B cell (primary cell): ENCODE results near the gene XRCC3. TPM values are rescaled to one million over a fixed set of nuclear protein-coding genes. Genes with fewer than 3 reads are reported as not detected.

Experiments used
- ATAC-seq: fragments of 200-7000 bp; cut with Tn5 transposase; one replicate; pipeline ENCODE4 v1.10.0; 2021; ENCODE audit warnings: low read depth, mild to moderate bottlenecking, moderate number of reproducible peaks, moderate library complexity
- CTCF ChIA-PET: fragments of 350-600 bp; sonication (Branson Sonifier 250); formaldehyde crosslinking; loops from one replicate; lab custom pipeline; 2021; ENCODE audit warnings: antibody characterized with exemption, inconsistent platforms; lab: Charles Lee
- POLR2A ChIA-PET: fragments of 350-600 bp; sonication (Branson Sonifier 250); formaldehyde crosslinking; loops from one replicate; lab custom pipeline; 2021; ENCODE audit warnings: antibody characterized with exemption; lab: Charles Lee
- DNase-seq: peaks from one replicate; pipeline ENCODE4 v3.0.0; 2013
- H2AFZ ChIP-seq: 2 replicates; pipeline ENCODE4 v1.6.1; 2012; ENCODE audit warnings: mild to moderate bottlenecking, low read depth, low read length; ENCODE audit not compliant: insufficient read depth, poor library complexity, severe bottlenecking
- H3K27ac ChIP-seq, 2 donors: 1 replicate in 1 of 2; 2 replicates in 1 of 2; pipeline ENCODE4 v1.5.1; 2012 to 2013; ENCODE audit warnings: low read length in 2 of 2, mild to moderate bottlenecking in 2 of 2, moderate library complexity in 1 of 2
- H3K27me3 ChIP-seq, 4 experiments: fragments of 200-600 bp in 1 of 4; sonication (generic) in 1 of 4; replicated peaks in 1 of 4; 1 replicate in 2 of 4; 2 replicates in 2 of 4; pipeline versions ENCODE4 v1.6.1 to v1.7.0; 2013 to 2016; ENCODE audit warnings: low read length in 3 of 4, mild to moderate bottlenecking in 2 of 4, mixed read lengths in 1 of 4, moderate library complexity in 1 of 4; ENCODE audit not compliant: insufficient read depth in 4 of 4, control insufficient read depth in 3 of 4; ENCODE audit errors: control extremely low read depth in 1 of 4
- H3K36me3 ChIP-seq, 2 experiments: replicated peaks in 1 of 2; 1 replicate in 1 of 2; 2 replicates in 1 of 2; pipeline versions ENCODE4 v1.6.1 to v1.7.1; 2013; ENCODE audit warnings: low read length in 1 of 2; ENCODE audit not compliant: insufficient read depth in 2 of 2, control insufficient read depth in 1 of 2; ENCODE audit errors: control extremely low read depth in 1 of 2, extremely low read depth in 1 of 2
- H3K4me1 ChIP-seq, 2 donors: fragments of 200-600 bp in 1 of 2; sonication (generic) in 1 of 2; 1 replicate in 1 of 2; 2 replicates in 1 of 2; pipeline versions ENCODE4 v1.5.1 to v1.6.1; 2013 to 2017; ENCODE audit warnings: low read length in 2 of 2; ENCODE audit not compliant: control insufficient read depth in 2 of 2, insufficient read depth in 2 of 2
- H3K4me2 ChIP-seq: replicated peaks from 2 replicates; pipeline ENCODE3; 2012; ENCODE audit warnings: mild to moderate bottlenecking, low read depth, low read length; ENCODE audit not compliant: poor library complexity, severe bottlenecking
- H3K4me3 ChIP-seq, 5 experiments: fragments of 200-600 bp in 1 of 5; sonication (generic) in 1 of 5; 1 replicate in 3 of 5; 2 replicates in 2 of 5; pipeline versions ENCODE4 v1.5.1 to v1.7.0; 2011 to 2016; ENCODE audit warnings: low read length in 4 of 5, mild to moderate bottlenecking in 4 of 5, low read depth in 2 of 5, control low read depth in 1 of 5, moderate library complexity in 1 of 5; ENCODE audit not compliant: insufficient read depth in 1 of 5; ENCODE audit errors: control extremely low read depth in 1 of 5, extremely low read depth in 1 of 5
- H3K79me2 ChIP-seq: fragments of 200-600 bp; sonication (generic); one replicate; pipeline ENCODE4 v1.6.0; 2016; ENCODE audit warnings: low read length; ENCODE audit not compliant: control insufficient read depth, insufficient read depth
- H3K9ac ChIP-seq: fragments of 200-600 bp; sonication (generic); 2 replicates; pipeline ENCODE4 v1.6.1; 2017; ENCODE audit warnings: mild to moderate bottlenecking, low read length, moderate library complexity
- H3K9me3 ChIP-seq, 3 donors: one replicate each; pipeline versions ENCODE4 v1.6.1 to v1.7.1; 2013; ENCODE audit warnings: low read length in 2 of 3; ENCODE audit not compliant: control insufficient read depth in 2 of 3, insufficient read depth in 1 of 3; ENCODE audit errors: control extremely low read depth in 1 of 3
- H4K20me1 ChIP-seq: 2 replicates; pipeline ENCODE4 v1.6.0; 2012; ENCODE audit warnings: mild to moderate bottlenecking, low read length; ENCODE audit not compliant: insufficient read depth, control insufficient read depth, poor library complexity, severe bottlenecking
- H3K27ac Mint-ChIP-seq: one replicate; pipeline ENCODE4 v1.8.0; 2021; ENCODE audit warnings: mixed read lengths
- H3K27me3 Mint-ChIP-seq: one replicate; pipeline ENCODE4 v1.8.0; 2021; ENCODE audit warnings: mixed read lengths
- H3K4me1 Mint-ChIP-seq: one replicate; pipeline ENCODE4 v1.8.0; 2021; ENCODE audit warnings: mixed read lengths
- H3K4me3 Mint-ChIP-seq: one replicate; pipeline ENCODE4 v1.8.0; 2021; ENCODE audit warnings: mixed read lengths
- H3K9me3 Mint-ChIP-seq: one replicate; pipeline ENCODE4 v1.8.0; 2022; ENCODE audit warnings: mixed read lengths; ENCODE audit not compliant: insufficient read depth
- CTCF ChIP-seq: fragments of 200-600 bp; IDR thresholded peaks from one replicate; pipeline ENCODE4 v1.8.0; 2022; ENCODE audit warnings: antibody characterized with exemption, mild to moderate bottlenecking
- EZH2 ChIP-seq: IDR thresholded peaks from 2 replicates; pipeline ENCODE4 v1.6.1; 2012; ENCODE audit warnings: borderline replicate concordance, low read depth, mild to moderate bottlenecking, moderate library complexity, low read length; ENCODE audit not compliant: insufficient read depth, poor library complexity, severe bottlenecking
- WGBS: methylation state at CpG from one replicate; pipeline ENCODE4 v1.1.5; 2013; ENCODE audit warnings: missing lambda C conversion rate; ENCODE audit not compliant: insufficient coverage; 5-methylcytosine and 5-hydroxymethylcytosine counted together
- intact Hi-C: fragments of 100-400 bp; cut with micrococcal nuclease; formaldehyde crosslinking; loops from one replicate; pipeline ENCODE4 v1.10.0; 2022
- polyA plus RNA-seq: library from polyadenylated mRNA; depleted of rRNA; stranded (reverse); fragments of >200 nt; gene quantifications from 2 replicates; pipeline ENCODE4 v1.2.3, GENCODE V29; 2012
- total RNA-seq, 2 donors: library from RNA; stranded (reverse); fragments of 120-200 nt in 1 of 2; gene quantifications; 1 replicate in 1 of 2; 2 replicates in 1 of 2; pipeline versions ENCODE4 v1.2.3 to v1.2.4, GENCODE V29; 2013 to 2022

Gene XRCC3
- total and polyA plus RNA-seq, 2 donors (not counting 1 experiment from before 2014, with no cell fraction given) = 18.0 to 19.7 TPM

- H3K4me3 ChIP-seq = no peak overlapping the region
- no peaks in the 10 kb centered on the region for H3K27me3 Mint-ChIP-seq
- 95% methylated on average over 22 of the region's 22 CpGs for WGBS
- H4K20me1 ChIP-seq = no peaks in the 10 kb centered on the region
- CTCF ChIA-PET = no interaction called here
- POLR2A ChIA-PET = no interaction called here
- ATAC-seq (no peak), DNase-seq (no peak)
- intact Hi-C loops = no loop called here
- H3K79me2 ChIP-seq = no peaks in the 10 kb centered on the region
- no peaks in the 10 kb centered on the region for H3K4me1 Mint-ChIP-seq
- H3K4me2 ChIP-seq = no peak overlapping the region
- no peak overlapping the region for H3K4me3 Mint-ChIP-seq
- TF ChIP-seq EZH2 = no peak
- no peak for TF ChIP-seq CTCF
- no peaks in the 10 kb centered on the region for H3K4me1 ChIP-seq
- H2AFZ ChIP-seq = no peak overlapping the region
- no peak overlapping the region for H3K27ac Mint-ChIP-seq
- H3K9me3 ChIP-seq = no peaks in the 10 kb centered on the region
- no peaks in the 10 kb centered on the region for H3K9me3 Mint-ChIP-seq
- no peaks in the 10 kb centered on the region for H3K27me3 ChIP-seq
- H3K36me3 ChIP-seq = peaks cover 0 to 8% of the 10 kb centered on the region in 2 experiments
- no peak overlapping the region for H3K27ac ChIP-seq
- no peak overlapping the region for H3K9ac ChIP-seq
Observed at GRCh38 chr14:103735815-103736545, 20.7 kb upstream of the XRCC3 start.

- H3K4me1 ChIP-seq = no peaks in the 10 kb centered on the region
- H3K27ac ChIP-seq = no peak overlapping the region
- Mint-ChIP-seq H3K27ac (no peak overlapping the region), H3K4me3 (no peak overlapping the region), H3K4me1 (no peaks in the 10 kb centered on the region), H3K27me3 (no peaks in the 10 kb centered on the region), H3K9me3 (no peaks in the 10 kb centered on the region)
- 92% methylated on average over 6 of the region's 7 CpGs for WGBS
- H3K9me3 ChIP-seq = no peaks in the 10 kb centered on the region
- CTCF ChIA-PET = no interaction called here
- TF ChIP-seq EZH2 = no peak
- TF ChIP-seq CTCF = no peak
- no peak overlapping the region for H3K4me2 ChIP-seq
- H4K20me1 ChIP-seq = no peaks in the 10 kb centered on the region
- no peak overlapping the region for H3K4me3 ChIP-seq
- H3K36me3 ChIP-seq = peaks cover 0 to 8% of the 10 kb centered on the region in 2 experiments
- no peaks in the 10 kb centered on the region for H3K79me2 ChIP-seq
- no peak for DNase-seq
- POLR2A ChIA-PET = no interaction called here
- H3K27me3 ChIP-seq = no peaks in the 10 kb centered on the region
- intact Hi-C loops = no loop called here
- no peak overlapping the region for H3K9ac ChIP-seq
- H2AFZ ChIP-seq = no peak overlapping the region
- ATAC-seq = no peak
Observed at GRCh38 chr14:103735439-103735814, 20.2 kb upstream of the XRCC3 start.
